MM.1S (cell line): ENCODE results near the gene LTBP4.
A peak's percentile ranks its signal among the peaks of the same experiment; 100 is the strongest.

ENCODE experiments used
- DNase-seq: peaks from one replicate; pipeline ENCODE4 v3.0.0-alpha.2; 2015
- H2AFZ ChIP-seq: fragments of 300-600 bp; sonication (generic); 2 replicates; pipeline ENCODE4 v1.6.0; 2016; ENCODE audit warnings: antibody characterized with exemption, low read length
- H3F3A ChIP-seq: fragments of 300-600 bp; sonication (generic); 2 replicates; pipeline ENCODE4 v1.6.1; 2016; ENCODE audit warnings: mild to moderate bottlenecking, antibody characterized with exemption, low read length, moderate library complexity, mixed read lengths; ENCODE audit not compliant: insufficient read depth
- H3K27ac ChIP-seq: fragments of 300-600 bp; sonication (generic); 2 replicates; pipeline ENCODE4 v1.5.1; 2016; ENCODE audit warnings: mild to moderate bottlenecking, low read length
- H3K27me3 ChIP-seq: fragments of 300-600 bp; sonication (generic); replicated peaks from 2 replicates; pipeline ENCODE4 v1.6.0; 2016; ENCODE audit warnings: low read length; ENCODE audit not compliant: insufficient read depth
- H3K36me3 ChIP-seq: fragments of 300-600 bp; sonication (generic); replicated peaks from 2 replicates; pipeline ENCODE4 v1.6.1; 2016; ENCODE audit warnings: mild to moderate bottlenecking, low read length, mixed read lengths; ENCODE audit not compliant: insufficient read depth
- H3K4me1 ChIP-seq: fragments of 300-600 bp; sonication (generic); 2 replicates; pipeline ENCODE4 v1.6.1; 2016; ENCODE audit warnings: low read length, mixed read lengths
- H3K4me2 ChIP-seq: fragments of 300-600 bp; sonication (generic); 2 replicates; pipeline ENCODE4 v1.6.0; 2016; ENCODE audit warnings: low read depth, low read length
- H3K4me3 ChIP-seq: fragments of 300-600 bp; sonication (generic); 2 replicates; pipeline ENCODE4 v1.5.1; 2016; ENCODE audit warnings: low read length, mixed read lengths
- H3K79me2 ChIP-seq: fragments of 300-600 bp; sonication (generic); 2 replicates; pipeline ENCODE4 v1.6.1; 2016; ENCODE audit warnings: mixed run types, low read length, mixed read lengths
- H3K9ac ChIP-seq: fragments of 300-600 bp; sonication (generic); 2 replicates; pipeline ENCODE4 v1.6.1; 2016; ENCODE audit warnings: low read length, mixed read lengths
- H3K9me2 ChIP-seq: fragments of 300-600 bp; sonication (generic); replicated peaks from 2 replicates; pipeline ENCODE4 v1.6.1; 2016; ENCODE audit warnings: mild to moderate bottlenecking, low read length, mixed read lengths; ENCODE audit not compliant: insufficient read depth
- H3K9me3 ChIP-seq: fragments of 300-600 bp; sonication (generic); replicated peaks from 2 replicates; pipeline ENCODE4 v1.6.1; 2016; ENCODE audit warnings: mild to moderate bottlenecking, low read length, mixed read lengths; ENCODE audit not compliant: insufficient read depth
- H4K20me1 ChIP-seq: fragments of 300-600 bp; sonication (generic); 2 replicates; pipeline ENCODE4 v1.6.1; 2016; ENCODE audit warnings: mild to moderate bottlenecking, low read length, moderate library complexity, mixed read lengths; ENCODE audit not compliant: insufficient read depth
- CTCF ChIP-seq: fragments of 300-600 bp; sonication (generic); IDR thresholded peaks from 2 replicates; pipeline ENCODE4 v1.5.1; 2016; ENCODE audit warnings: antibody characterized with exemption, low read length, mixed read lengths
- EZH2 ChIP-seq: fragments of 300-600 bp; sonication (generic); optimal IDR thresholded peaks from 2 replicates; pipeline ENCODE3; 2017; ENCODE audit warnings: low read depth, mild to moderate bottlenecking, antibody characterized with exemption, low read length, mixed read lengths
- EZH2phosphoT487 ChIP-seq: fragments of 300-600 bp; sonication (generic); IDR thresholded peaks from 2 replicates; pipeline ENCODE4 v1.6.1; 2018; ENCODE audit warnings: antibody characterized with exemption, low read length

LTBP4 gene

GRCh38 chr19:40607311-40608239 is 6.4 kb downstream of the LTBP4 start:
- Histone ChIP-seq H4K20me1 (no peaks in the 10 kb centered on the region), H3K27ac (no peak overlapping the region), H3K9me3 (no peaks in the 10 kb centered on the region), H3K9ac (no peak overlapping the region), H3K4me2 (no peak overlapping the region), H3K4me3 (no peak overlapping the region), H2AFZ (no peak overlapping the region), H3K4me1 (peaks cover 28% of the 10 kb centered on the region), H3K27me3 (no peaks in the 10 kb centered on the region), H3K79me2 (no peaks in the 10 kb centered on the region), H3K9me2 (no peaks in the 10 kb centered on the region), H3K36me3 (no peaks in the 10 kb centered on the region), H3F3A (peaks cover 27% of the 10 kb centered on the region)
- no peak for TF ChIP-seq CTCF
- no peak for TF ChIP-seq EZH2phosphoT487
- no peak for TF ChIP-seq EZH2
- DNase-seq = no peak

GRCh38 chr19:40608240-40608621 is 7.1 kb downstream of the LTBP4 start:
- Histone ChIP-seq H3K4me1 (peaks cover 22% of the 10 kb centered on the region), H3K27me3 (no peaks in the 10 kb centered on the region), H3K9me2 (no peaks in the 10 kb centered on the region), H3K4me2 (no peak overlapping the region), H3K27ac (no peak overlapping the region), H3K4me3 (no peak overlapping the region), H3K9ac (no peak overlapping the region), H3K36me3 (no peaks in the 10 kb centered on the region), H3K79me2 (no peaks in the 10 kb centered on the region), H4K20me1 (no peaks in the 10 kb centered on the region), H3F3A (peaks cover 22% of the 10 kb centered on the region), H2AFZ (no peak overlapping the region), H3K9me3 (no peaks in the 10 kb centered on the region)
- no peak for TF ChIP-seq CTCF
- no peak for DNase-seq

GRCh38 chr19:40608957-40609356 is 7.8 kb downstream of the LTBP4 start:
- peak overlapping the region; percentile 93 for H3K4me2 ChIP-seq
- H3K4me1 ChIP-seq = peaks cover 20% of the 10 kb centered on the region
- TF ChIP-seq EZH2phosphoT487 (no peak), EZH2 (no peak), CTCF (no peak)
- no peak overlapping the region for H3K27ac ChIP-seq
- H3K79me2 ChIP-seq = no peaks in the 10 kb centered on the region
- H3K4me3 ChIP-seq = peak overlapping the region; percentile 71
- no peak for DNase-seq
- H3K9me2 ChIP-seq = no peaks in the 10 kb centered on the region
- peaks cover 18% of the 10 kb centered on the region for H3F3A ChIP-seq
- H3K27me3 ChIP-seq = no peaks in the 10 kb centered on the region
- peak overlapping the region; percentile 67; the same call in 1 of the 2 replicates for H3K9ac ChIP-seq
- no peaks in the 10 kb centered on the region for H4K20me1 ChIP-seq
- no peaks in the 10 kb centered on the region for H3K9me3 ChIP-seq
- peak overlapping the region; percentile 86; the same call in 1 of the 2 replicates for H2AFZ ChIP-seq
- H3K36me3 ChIP-seq = no peaks in the 10 kb centered on the region
